ENCODE measurements around the gene UEVLD. TPM values are rescaled to one million over a fixed set of nuclear protein-coding genes. Genes with fewer than 3 reads are reported as not detected.

Gene UEVLD
- total RNA-seq, 1 donor from 2014 or later: 20.1 TPM

DNA sequence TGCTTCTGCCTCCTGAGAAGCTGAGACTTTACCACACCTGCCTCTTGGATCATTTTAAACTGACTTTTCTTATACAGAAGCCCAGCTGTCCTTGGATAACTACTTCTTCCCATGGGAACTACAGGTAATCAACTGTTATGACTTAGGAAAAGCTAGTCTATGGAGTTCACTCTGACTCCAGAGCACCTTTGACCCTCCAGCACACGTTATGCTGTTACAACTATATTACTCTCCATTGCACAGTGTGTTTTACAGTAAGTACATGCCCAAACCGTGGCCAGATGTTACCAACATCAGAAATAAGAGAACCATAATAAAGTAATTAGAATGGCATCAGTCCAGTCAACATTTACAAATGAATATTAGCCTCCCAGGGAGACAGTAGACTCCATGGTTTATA is 40.5 kb downstream of the UEVLD start:
- Histone ChIP-seq H3K79me2 (ENCODE audit: insufficient read depth, low read length) (no peaks in the 10 kb centered on the region), H3K9me3 (ENCODE audit: insufficient read depth, low read depth, low read length) (no peaks in the 10 kb centered on the region), H3K36me3 (ENCODE audit: insufficient read depth, low read length) (peaks cover 10% of the 10 kb centered on the region), H2AFZ (ENCODE audit: low read depth, low read length) (no peak overlapping the region), H3K4me3 (ENCODE audit: insufficient read depth, low read depth, low read length) (no peak overlapping the region), H3K9ac (ENCODE audit: low read length) (no peak overlapping the region), H3K4me1 (ENCODE audit: insufficient read depth, low read length) (no peaks in the 10 kb centered on the region), H3K4me2 (ENCODE audit: low read length) (no peak overlapping the region), H3K27me3 (ENCODE audit: insufficient read depth, low read length) (no peaks in the 10 kb centered on the region), H3K27ac (ENCODE audit: low read depth, low read length) (no peak overlapping the region), H4K20me1 (ENCODE audit: insufficient read depth, low read length) (no peaks in the 10 kb centered on the region)
- no peak overlapping the region for H3K27ac Mint-ChIP-seq (ENCODE audit: unreplicated experiment)
- no peaks in the 10 kb centered on the region for H3K9me3 Mint-ChIP-seq (ENCODE audit: unreplicated experiment)
- H3K4me3 Mint-ChIP-seq (ENCODE audit: unreplicated experiment): no peak overlapping the region
- FAIRE-seq (no peak), DNase-seq (ENCODE audit: low read depth) (no peak)
- H3K27me3 Mint-ChIP-seq (ENCODE audit: low read depth, unreplicated experiment): no peaks in the 10 kb centered on the region
- TF ChIP-seq CTCF (IDR thresholded peaks at IDR 0.05; ENCODE audit: insufficient read depth, low read depth, low read length) (no peak), EZH2 (IDR thresholded peaks at IDR 0.05; ENCODE audit: insufficient read depth, low read length) (no peak)
- H3K36me3 Mint-ChIP-seq (ENCODE audit: low read depth, unreplicated experiment): no peaks in the 10 kb centered on the region
- peaks cover 4% of the 10 kb centered on the region for H3K4me1 Mint-ChIP-seq (ENCODE audit: low read depth, unreplicated experiment)

GRCh38 chr11:18540207-18541009 is 48.1 kb downstream of the UEVLD start:
- no peaks in the 10 kb centered on the region for H3K9me3 Mint-ChIP-seq (ENCODE audit: unreplicated experiment)
- no peaks in the 10 kb centered on the region for H3K36me3 Mint-ChIP-seq (ENCODE audit: low read depth, unreplicated experiment)
- no peak for DNase-seq (ENCODE audit: low read depth)
- H3K9me3 ChIP-seq (ENCODE audit: insufficient read depth, low read depth, low read length): no peaks in the 10 kb centered on the region
- no peak overlapping the region for H3K4me3 ChIP-seq (ENCODE audit: insufficient read depth, low read depth, low read length)
- no peaks in the 10 kb centered on the region for H3K27me3 ChIP-seq (ENCODE audit: insufficient read depth, low read length)
- H4K20me1 ChIP-seq (ENCODE audit: insufficient read depth, low read length): no peaks in the 10 kb centered on the region
- H3K27me3 Mint-ChIP-seq (ENCODE audit: low read depth, unreplicated experiment): no peaks in the 10 kb centered on the region
- no peak for FAIRE-seq
- no peak overlapping the region for H3K4me3 Mint-ChIP-seq (ENCODE audit: unreplicated experiment)
- TF ChIP-seq EZH2 (IDR thresholded peaks at IDR 0.05; ENCODE audit: insufficient read depth, low read length) (no peak), CTCF (IDR thresholded peaks at IDR 0.05; ENCODE audit: insufficient read depth, low read depth, low read length) (peak; percentile 19)
- no peak overlapping the region for H2AFZ ChIP-seq (ENCODE audit: low read depth, low read length)
- no peaks in the 10 kb centered on the region for H3K4me1 Mint-ChIP-seq (ENCODE audit: low read depth, unreplicated experiment)
- no peak overlapping the region for H3K4me2 ChIP-seq (ENCODE audit: low read length)
- H3K4me1 ChIP-seq (ENCODE audit: insufficient read depth, low read length): no peaks in the 10 kb centered on the region
- H3K27ac ChIP-seq (ENCODE audit: low read depth, low read length): no peak overlapping the region
- peaks cover 9% of the 10 kb centered on the region for H3K36me3 ChIP-seq (ENCODE audit: insufficient read depth, low read length)
- no peak overlapping the region for H3K27ac Mint-ChIP-seq (ENCODE audit: unreplicated experiment)
- H3K9ac ChIP-seq (ENCODE audit: low read length): no peak overlapping the region
- no peaks in the 10 kb centered on the region for H3K79me2 ChIP-seq (ENCODE audit: insufficient read depth, low read length)

GRCh38 chr11:18536209-18536608 is 52.3 kb downstream of the UEVLD start:
- Histone ChIP-seq H2AFZ (ENCODE audit: low read depth, low read length) (no peak overlapping the region), H3K4me1 (ENCODE audit: insufficient read depth, low read length) (no peaks in the 10 kb centered on the region), H3K27ac (ENCODE audit: low read depth, low read length) (no peak overlapping the region), H3K9me3 (ENCODE audit: insufficient read depth, low read depth, low read length) (no peaks in the 10 kb centered on the region), H3K4me3 (ENCODE audit: insufficient read depth, low read depth, low read length) (no peak overlapping the region), H3K36me3 (ENCODE audit: insufficient read depth, low read length) (peaks cover 7% of the 10 kb centered on the region), H3K27me3 (ENCODE audit: insufficient read depth, low read length) (no peaks in the 10 kb centered on the region), H3K79me2 (ENCODE audit: insufficient read depth, low read length) (no peaks in the 10 kb centered on the region), H3K4me2 (ENCODE audit: low read length) (no peak overlapping the region), H4K20me1 (ENCODE audit: insufficient read depth, low read length) (no peaks in the 10 kb centered on the region), H3K9ac (ENCODE audit: low read length) (no peak overlapping the region)
- no peak overlapping the region for H3K27ac Mint-ChIP-seq (ENCODE audit: unreplicated experiment)
- no peak for FAIRE-seq
- no peak for TF ChIP-seq CTCF (IDR thresholded peaks at IDR 0.05; ENCODE audit: insufficient read depth, low read depth, low read length)
- H3K9me3 Mint-ChIP-seq (ENCODE audit: unreplicated experiment): no peaks in the 10 kb centered on the region
- no peaks in the 10 kb centered on the region for H3K27me3 Mint-ChIP-seq (ENCODE audit: low read depth, unreplicated experiment)
- no peak overlapping the region for H3K4me3 Mint-ChIP-seq (ENCODE audit: unreplicated experiment)
- H3K4me1 Mint-ChIP-seq (ENCODE audit: low read depth, unreplicated experiment): no peaks in the 10 kb centered on the region
- no peak for DNase-seq (ENCODE audit: low read depth)
- no peaks in the 10 kb centered on the region for H3K36me3 Mint-ChIP-seq (ENCODE audit: low read depth, unreplicated experiment)

All from astrocyte (in vitro differentiated cells and primary cell).